GM12878 (cell line): ENCODE results near the gene ATAD5. TPM values are rescaled to one million over a fixed set of nuclear protein-coding genes. Genes with fewer than 3 reads are reported as not detected.
"Not testable (repeated sequence)": the region's sequence is repeated elsewhere in the genome, so short reads cannot be mapped to it uniquely, and the experiment has no call there.

ENCODE experiments used
- ATAC-seq: fragments of 200-7000 bp; cut with Tn5 transposase; 3 replicates; pipeline ENCODE4 v1.9.1; 2020; ENCODE audit warnings: mild to moderate bottlenecking, moderate library complexity
- BruUV-seq: library from RNA; stranded (reverse); fragments of 400-500 nt; replicated peaks from 2 replicates; lab custom pipeline; 2021; lab: Mats Ljungman, UMichigan
- CTCF ChIA-PET: fragments of 300-600 bp; sonication (Branson Sonifier 250); formaldehyde crosslinking; extraction: SDS; loops from one replicate; lab custom pipeline; 2021; ENCODE audit warnings: inconsistent platforms; lab: Yijun Ruan, JAX
- POLR2A ChIA-PET: fragments of 350-600 bp; formaldehyde crosslinking; extraction: SDS; loops from one replicate; lab custom pipeline; 2021; ENCODE audit warnings: inconsistent platforms; lab: Charles Lee
- RAD21 ChIA-PET: fragments of 300-600 bp; sonication (Branson Sonifier 250); formaldehyde crosslinking; loops from one replicate; lab custom pipeline; 2023; ENCODE audit warnings: antibody characterized with exemption; ENCODE audit not compliant: unreplicated experiment; lab: Charles Lee
- SMC1A ChIA-PET: fragments of 300-600 bp; sonication (Branson Sonifier 250); formaldehyde crosslinking; loops from one replicate; lab custom pipeline; 2023; ENCODE audit not compliant: unreplicated experiment, uncharacterized antibody; lab: Charles Lee
- DNase-seq: peaks from one replicate; pipeline ENCODE4 v3.0.0-alpha.2; 2011; ENCODE audit warnings: low read depth, low spot score
- FAIRE-seq: peaks from 3 replicates; lab custom pipeline; 2011; peaks lifted over from hg19 to GRCh38; lab: Jason Lieb, UNC
- H2AFZ ChIP-seq: 2 replicates; pipeline ENCODE4 v1.6.0; 2011; ENCODE audit warnings: low read depth, low read length, control low read depth; ENCODE audit not compliant: control insufficient read depth
- H3K27ac ChIP-seq: 2 replicates; pipeline ENCODE4 v1.5.1; 2011; ENCODE audit warnings: control low read depth; ENCODE audit not compliant: control insufficient read depth, insufficient read depth
- H3K27me3 ChIP-seq, 2 experiments: replicated peaks in 1 of 2; 2 replicates each; pipeline versions ENCODE4 v1.6.0 to v1.6.1; 2011; ENCODE audit warnings: low read length in 1 of 2; ENCODE audit not compliant: control insufficient read depth in 2 of 2, insufficient read depth in 2 of 2
- H3K36me3 ChIP-seq, 2 experiments: 2 replicates each; pipeline ENCODE4 v1.5.1; 2011; ENCODE audit warnings: low read length in 1 of 2; ENCODE audit not compliant: control insufficient read depth in 2 of 2, insufficient read depth in 2 of 2
- H3K4me1 ChIP-seq: 2 replicates; pipeline ENCODE4 v1.6.1; 2011; ENCODE audit warnings: mild to moderate bottlenecking, low read length, moderate library complexity, mixed read lengths; ENCODE audit not compliant: control insufficient read depth, insufficient read depth
- H3K4me2 ChIP-seq: 2 replicates; pipeline ENCODE4 v1.6.0; 2011; ENCODE audit warnings: control low read depth; ENCODE audit not compliant: control insufficient read depth, insufficient read depth
- H3K4me3 ChIP-seq: fragments of 200-600 bp; sonication (generic); 2 replicates; pipeline ENCODE4 v1.5.1; 2016
- H3K79me2 ChIP-seq: 2 replicates; pipeline ENCODE4 v1.6.0; 2011; ENCODE audit warnings: low read length; ENCODE audit not compliant: control insufficient read depth, insufficient read depth
- H3K9ac ChIP-seq: 2 replicates; pipeline ENCODE4 v1.8.0; 2011; ENCODE audit warnings: low read length, control low read depth, mixed read lengths; ENCODE audit not compliant: control insufficient read depth, insufficient read depth
- H3K9me3 ChIP-seq: replicated peaks from 3 replicates; pipeline ENCODE4 v1.5.1; 2011; ENCODE audit warnings: mild to moderate bottlenecking, low read length; ENCODE audit not compliant: control insufficient read depth, insufficient read depth
- H4K20me1 ChIP-seq: 2 replicates; pipeline ENCODE4 v1.6.0; 2011; ENCODE audit not compliant: control insufficient read depth, insufficient read depth
- CBFB ChIP-seq: IDR thresholded peaks from 2 replicates; pipeline ENCODE4 v1.6.1; 2016; ENCODE audit warnings: antibody characterized with exemption, low read depth
- HDAC6 ChIP-seq: fragments of 200-600 bp; sonication (generic); IDR thresholded peaks from one replicate; pipeline ENCODE4 v1.8.0; 2017; ENCODE audit warnings: antibody characterized with exemption; ENCODE audit not compliant: unreplicated experiment
- MTA2 ChIP-seq: fragments of 450-650 bp; IDR thresholded peaks from 2 replicates; pipeline ENCODE4 v1.6.1; 2016; ENCODE audit warnings: low read depth, mild to moderate bottlenecking, moderate library complexity
- TBL1XR1 ChIP-seq: IDR thresholded peaks from 2 replicates; pipeline ENCODE4 v1.6.1; 2012; ENCODE audit warnings: low read depth, low read length, improper control_type of control experiment
- ZNF207 ChIP-seq: fragments of 450-650 bp; IDR thresholded peaks from 2 replicates; pipeline ENCODE4 v1.6.1; 2014; ENCODE audit warnings: antibody characterized with exemption, mild to moderate bottlenecking, borderline replicate concordance
- ZNF384 ChIP-seq: IDR thresholded peaks from 2 replicates; pipeline ENCODE4 v1.6.1; 2012; ENCODE audit warnings: low read depth, mild to moderate bottlenecking, low read length, improper control_type of control experiment, borderline replicate concordance
- WGBS: methylation state at CpG from one replicate; pipeline ENCODE4 v1.1.6; 2016; ENCODE audit warnings: low lambda C conversion rate; ENCODE audit not compliant: insufficient replicate concordance, insufficient coverage; ENCODE audit errors: missing lambda C conversion rate; 5-methylcytosine and 5-hydroxymethylcytosine counted together
- in situ Hi-C: fragments of 300-500 bp; cut with MboI; formaldehyde crosslinking; loops from 9 replicates; pipeline ENCODE4 v1.14.3; 2018; ENCODE audit warnings: mixed read lengths
- intact Hi-C: fragments of 100-400 bp; cut with micrococcal nuclease; formaldehyde crosslinking; loops from one replicate; pipeline ENCODE4 v1.14.2; 2022; ENCODE audit not compliant: unreplicated experiment
- polyA plus RNA-seq, 11 experiments: library from polyadenylated mRNA; depleted of rRNA in 4 of 11; unstranded in 6 of 11; stranded (reverse) in 5 of 11; fragments of >200 nt; fragmentation: Nextera tagmentation in 4 of 11; fragmentation: Illumina TruSeq in 1 of 11; extraction: Ambion mirVana in 4 of 11; extraction: Trizol in 1 of 11; gene quantifications; 1 replicate in 1 of 11; 2 replicates in 10 of 11; pipeline versions ENCODE4 v1.2.1 to v1.2.3, GENCODE V29; 2011 to 2016; ENCODE audit warnings: inconsistent platforms in 2 of 11, missing spikeins in 2 of 11, low read depth in 1 of 11
- total RNA-seq, 4 experiments: library from RNA; depleted of rRNA in 3 of 4; stranded (reverse); fragments of >200 nt in 3 of 4; fragmentation: Illumina TruSeq in 1 of 4; extraction: Trizol in 1 of 4; gene quantifications; 2 replicates each; pipeline versions ENCODE4 v1.2.1 to v1.2.3, GENCODE V29; 2013 to 2021
- TF ChIP-seq, protein P1 (sequence below): fragments of 150-350 bp; IDR thresholded peaks from 2 replicates; pipeline ENCODE4 v1.6.1; 2014; ENCODE audit warnings: mild to moderate bottlenecking, low read depth, low read length

Gene ATAD5
- total and polyA plus RNA-seq, 10 of the 15 experiments (the other 5 are each of a cell fraction or from before 2014, with no cell fraction given) = 3.8 to 19.7 (median 13.2) TPM

GRCh38 chr17:30930495-30930894, 98.7 kb downstream of the ATAD5 start:
- Histone ChIP-seq H3K79me2 (no peaks in the 10 kb centered on the region), H3K4me2 (no peak overlapping the region), H3K36me3 (no peaks in the 10 kb centered on the region), H3K9ac (no peak overlapping the region), H2AFZ (no peak overlapping the region), H3K27me3 (no peaks in the 10 kb centered on the region; a peak in 1 of 4 replicates), H3K27ac (no peak overlapping the region), H3K4me1 (peaks cover 6% of the 10 kb centered on the region), H3K4me3 (no peak overlapping the region), H3K9me3 (no peaks in the 10 kb centered on the region), H4K20me1 (no peaks in the 10 kb centered on the region)
- SMC1A ChIA-PET = no interaction called here
- intact Hi-C loops (no loop called here), in situ Hi-C loops (no loop called here)
- no peak for TF ChIP-seq ZNF384
- TF ChIP-seq MTA2 = no peak
- TF ChIP-seq HDAC6 = no peak
- TF ChIP-seq TBL1XR1 = no peak
- no peak for TF ChIP-seq CBFB
- TF ChIP-seq, protein P1, sequence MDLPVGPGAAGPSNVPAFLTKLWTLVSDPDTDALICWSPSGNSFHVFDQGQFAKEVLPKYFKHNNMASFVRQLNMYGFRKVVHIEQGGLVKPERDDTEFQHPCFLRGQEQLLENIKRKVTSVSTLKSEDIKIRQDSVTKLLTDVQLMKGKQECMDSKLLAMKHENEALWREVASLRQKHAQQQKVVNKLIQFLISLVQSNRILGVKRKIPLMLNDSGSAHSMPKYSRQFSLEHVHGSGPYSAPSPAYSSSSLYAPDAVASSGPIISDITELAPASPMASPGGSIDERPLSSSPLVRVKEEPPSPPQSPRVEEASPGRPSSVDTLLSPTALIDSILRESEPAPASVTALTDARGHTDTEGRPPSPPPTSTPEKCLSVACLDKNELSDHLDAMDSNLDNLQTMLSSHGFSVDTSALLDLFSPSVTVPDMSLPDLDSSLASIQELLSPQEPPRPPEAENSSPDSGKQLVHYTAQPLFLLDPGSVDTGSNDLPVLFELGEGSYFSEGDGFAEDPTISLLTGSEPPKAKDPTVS = no peak
- TF ChIP-seq ZNF207 = no peak
- RAD21 ChIA-PET = no interaction called here
- no peak for FAIRE-seq
- WGBS = 55% methylated on average over 3 of the region's 3 CpGs
- no TSS peak for BruUV-seq
- POLR2A ChIA-PET = no interaction called here
- no peak for ATAC-seq
- no peak for DNase-seq
- CTCF ChIA-PET = interaction anchor here (1.1 kb wide), 1 partner anchor 286 kb away, joined by 3 read pairs; no protein-coding TSS in a partner anchor

DNA sequence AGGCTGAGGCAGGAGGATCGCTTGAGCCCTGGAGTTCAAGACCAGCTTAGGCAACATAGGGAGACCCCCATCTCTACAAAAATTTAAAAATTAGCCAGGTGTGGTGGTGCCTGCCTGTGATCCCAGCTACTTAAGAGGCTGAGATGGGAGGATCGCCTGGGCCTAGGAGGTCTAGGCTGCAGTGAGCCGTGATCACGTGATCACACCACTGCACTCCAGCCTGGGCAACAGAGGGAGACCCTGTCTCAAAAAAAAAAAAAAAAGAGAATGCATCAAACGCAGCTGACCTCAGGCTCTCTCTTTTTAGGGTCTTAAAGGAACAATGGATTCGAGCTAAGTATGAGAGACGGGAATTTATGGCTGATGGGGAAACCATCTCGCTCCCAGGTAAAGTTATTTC, 99.8 kb downstream of the ATAD5 start:
- RAD21 ChIA-PET, H3K79me2 ChIP-seq, BruUV-seq, FAIRE-seq, H3K27me3 ChIP-seq, H3K4me3 ChIP-seq, H3K4me1 ChIP-seq, H2AFZ ChIP-seq, H3K27ac ChIP-seq, H3K4me2 ChIP-seq, POLR2A ChIA-PET, ATAC-seq, H3K36me3 ChIP-seq, intact Hi-C loops, H3K9me3 ChIP-seq, H3K9ac ChIP-seq, SMC1A ChIA-PET, H4K20me1 ChIP-seq, in situ Hi-C loops, DNase-seq: not testable (repeated sequence)
- CTCF ChIA-PET = interaction anchor here (0.6 kb wide), 1 partner anchor 285 kb away, joined by 4 read pairs; no protein-coding TSS in a partner anchor
- 77% methylated on average over 8 of the region's 8 CpGs for whole genome bisulfite sequencing
